Sigmoid colon (tissue), 3 donors: ENCODE results near the gene EIF3I.

Experiments
- CTCF ChIP-seq, 4 experiments: fragments of 450-650 bp in 3 of 4; fragments of 200-600 bp in 1 of 4; IDR thresholded peaks; one replicate each; pipeline ENCODE4 v1.5.1; 2016 to 2019; ENCODE audit warnings: antibody characterized with exemption in 4 of 4, mild to moderate bottlenecking in 3 of 4, moderate library complexity in 2 of 4
- POLR2A ChIP-seq, 2 donors: fragments of 450-650 bp; IDR thresholded peaks; one replicate each; pipeline ENCODE4 v1.6.1; 2016; ENCODE audit warnings: antibody characterized with exemption in 2 of 2, mild to moderate bottlenecking in 2 of 2, moderate library complexity in 2 of 2

- no peak for TF ChIP-seq POLR2A (IDR thresholded peaks at IDR 0.05)
- no peak for TF ChIP-seq CTCF (IDR thresholded peaks at IDR 0.05)
Observed at GRCh38 chr1:32182060-32182459, 40.1 kb upstream of the EIF3I start.
